Frontal cortex (tissue), 4 donors: ENCODE data around the gene SSBP3. TPM values are rescaled to one million over a fixed set of nuclear protein-coding genes. Genes with fewer than 3 reads are reported as not detected.

Source experiments
- DNase-seq, 2 donors: peaks; one replicate each; pipeline ENCODE4 v3.0.0; 2012; ENCODE audit warnings: low spot score in 2 of 2
- FAIRE-seq: peaks from 2 replicates; lab custom pipeline; 2012; peaks lifted over from hg19 to GRCh38; lab: Jason Lieb, UNC
- total RNA-seq: library from RNA; depleted of rRNA; stranded (reverse); fragments of >200 nt; gene quantifications from one replicate; pipeline ENCODE4 v1.2.3, GENCODE V29; 2014
- donor health status: control.
- donor health status: control.
- donor health status: control.

Gene SSBP3
- total RNA-seq, 1 donor from 2014 or later: 39.1 TPM

- DNase-seq: peak; percentile 49 to 55
- FAIRE-seq: peak; percentile 42
These were observed 108.5 kb downstream of the SSBP3 start for GRCh38 chr1:54297596-54298283.

GRCh38 chr1:54296666-54297065 lies 109.5 kb downstream of the SSBP3 start:
- no peak for FAIRE-seq
- DNase-seq: no peak

GRCh38 chr1:54294887-54295286 lies 111.3 kb downstream of the SSBP3 start:
- FAIRE-seq (no peak), DNase-seq (no peak)

GRCh38 chr1:54292002-54292911 lies 113.9 kb downstream of the SSBP3 start:
- DNase-seq: no peak
- no peak for FAIRE-seq

- DNase-seq (no peak), FAIRE-seq (no peak)
These were observed 114.8 kb downstream of the SSBP3 start for GRCh38 chr1:54291276-54292001.

GRCh38 chr1:54290506-54291184 lies 115.5 kb downstream of the SSBP3 start:
- FAIRE-seq: no peak
- no peak for DNase-seq

- no peak for FAIRE-seq
- no peak for DNase-seq
These were observed 116.4 kb downstream of the SSBP3 start for GRCh38 chr1:54289712-54290233.

GRCh38 chr1:54287801-54288211 lies 118.4 kb downstream of the SSBP3 start:
- no peak for FAIRE-seq
- DNase-seq: peak in 1 of 2 donors; percentile 61

- no peak for FAIRE-seq
- peak in 1 of 2 donors; percentile 73 for DNase-seq
These were observed 119.0 kb downstream of the SSBP3 start for GRCh38 chr1:54287176-54287650.

- no peak for FAIRE-seq
- no peak for DNase-seq
These were observed 120.3 kb downstream of the SSBP3 start for GRCh38 chr1:54285815-54286345.

- DNase-seq: no peak
- no peak for FAIRE-seq
These were observed 121.2 kb downstream of the SSBP3 start for GRCh38 chr1:54284781-54285529.

GRCh38 chr1:54283635-54284385 lies 122.4 kb downstream of the SSBP3 start:
- DNase-seq (no peak), FAIRE-seq (no peak)

- DNase-seq: no peak
- FAIRE-seq: no peak
These were observed 123.9 kb downstream of the SSBP3 start for GRCh38 chr1:54282101-54282847.

- DNase-seq (no peak), FAIRE-seq (no peak)
These were observed 125.5 kb downstream of the SSBP3 start for GRCh38 chr1:54280651-54281050.

- DNase-seq: no peak
- no peak for FAIRE-seq
These were observed 126.7 kb downstream of the SSBP3 start for GRCh38 chr1:54279457-54279856.

- DNase-seq (no peak), FAIRE-seq (no peak)
These were observed 127.2 kb downstream of the SSBP3 start for GRCh38 chr1:54278941-54279422.
